Measurements from ENCODE around the gene INHBA. TPM values are rescaled to one million over a fixed set of nuclear protein-coding genes. Genes with fewer than 3 reads are reported as not detected.

INHBA gene
- total RNA-seq, 1 experiment from 2014 or later: 55.3 TPM

DNA sequence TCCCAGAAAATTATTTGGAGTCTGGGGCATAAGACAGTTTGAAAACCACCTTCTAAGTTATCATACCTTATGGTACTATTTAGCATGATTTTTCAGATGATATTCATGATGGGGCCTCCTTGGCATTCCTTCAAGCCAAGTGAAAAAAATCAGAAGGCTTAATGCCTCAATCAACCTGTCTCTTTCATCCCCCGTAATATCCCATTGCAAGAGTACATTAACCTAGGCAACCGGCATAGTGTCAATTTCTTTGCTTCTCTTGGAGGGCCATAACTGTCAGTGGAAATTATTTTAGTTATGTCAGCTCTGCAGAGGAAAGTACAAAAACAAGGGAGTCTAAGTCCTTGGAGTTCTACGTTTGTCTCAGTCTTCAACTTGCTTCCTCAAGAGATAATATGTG lies 43.4 kb downstream of the INHBA start:
- Histone ChIP-seq H3K9me2 (replicated peaks; ENCODE audit: low read length) (no peaks in the 10 kb centered on the region), H3K9me3 (ENCODE audit: low read length) (no peaks in the 10 kb centered on the region), H3K4me2 (ENCODE audit: low read length) (no peak overlapping the region), H3K27ac (ENCODE audit: low read length) (no peak overlapping the region), H3K36me3 (ENCODE audit: low read depth, low read length) (no peaks in the 10 kb centered on the region), H3K9ac (ENCODE audit: low read length) (no peak overlapping the region), H3F3A (ENCODE audit: low read length, unreplicated experiment) (no peaks in the 10 kb centered on the region), H2AFZ (ENCODE audit: low read length) (no peak overlapping the region), H3K4me3 (ENCODE audit: low read length) (no peak overlapping the region), H3K4me1 (ENCODE audit: insufficient read depth, low read length) (no peaks in the 10 kb centered on the region), H3K79me2 (ENCODE audit: low read length) (no peaks in the 10 kb centered on the region), H4K20me1 (ENCODE audit: low read length) (no peaks in the 10 kb centered on the region), H3K27me3 (ENCODE audit: low read length) (no peaks in the 10 kb centered on the region)
- no TSS peak for BruUV-seq (replicated peaks)
- DNase-seq (no peak), ATAC-seq (no peak)
- POLR2A ChIA-PET (ENCODE audit: unreplicated experiment): no interaction called here
- intact Hi-C loops (cut with micrococcal nuclease): no loop called here
- TF ChIP-seq EZH2 (IDR thresholded peaks at IDR 0.05; ENCODE audit: low read length, unreplicated experiment) (no peak), EZH2phosphoT487 (IDR thresholded peaks at IDR 0.05; ENCODE audit: borderline replicate concordance, low read length) (no peak)
- TF ChIP-seq, protein P1, sequence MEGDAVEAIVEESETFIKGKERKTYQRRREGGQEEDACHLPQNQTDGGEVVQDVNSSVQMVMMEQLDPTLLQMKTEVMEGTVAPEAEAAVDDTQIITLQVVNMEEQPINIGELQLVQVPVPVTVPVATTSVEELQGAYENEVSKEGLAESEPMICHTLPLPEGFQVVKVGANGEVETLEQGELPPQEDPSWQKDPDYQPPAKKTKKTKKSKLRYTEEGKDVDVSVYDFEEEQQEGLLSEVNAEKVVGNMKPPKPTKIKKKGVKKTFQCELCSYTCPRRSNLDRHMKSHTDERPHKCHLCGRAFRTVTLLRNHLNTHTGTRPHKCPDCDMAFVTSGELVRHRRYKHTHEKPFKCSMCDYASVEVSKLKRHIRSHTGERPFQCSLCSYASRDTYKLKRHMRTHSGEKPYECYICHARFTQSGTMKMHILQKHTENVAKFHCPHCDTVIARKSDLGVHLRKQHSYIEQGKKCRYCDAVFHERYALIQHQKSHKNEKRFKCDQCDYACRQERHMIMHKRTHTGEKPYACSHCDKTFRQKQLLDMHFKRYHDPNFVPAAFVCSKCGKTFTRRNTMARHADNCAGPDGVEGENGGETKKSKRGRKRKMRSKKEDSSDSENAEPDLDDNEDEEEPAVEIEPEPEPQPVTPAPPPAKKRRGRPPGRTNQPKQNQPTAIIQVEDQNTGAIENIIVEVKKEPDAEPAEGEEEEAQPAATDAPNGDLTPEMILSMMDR (conservative IDR thresholded peaks at IDR 0.05; ENCODE audit: low read depth, low read length): no peak
- CTCF ChIA-PET: no interaction called here

DNA sequence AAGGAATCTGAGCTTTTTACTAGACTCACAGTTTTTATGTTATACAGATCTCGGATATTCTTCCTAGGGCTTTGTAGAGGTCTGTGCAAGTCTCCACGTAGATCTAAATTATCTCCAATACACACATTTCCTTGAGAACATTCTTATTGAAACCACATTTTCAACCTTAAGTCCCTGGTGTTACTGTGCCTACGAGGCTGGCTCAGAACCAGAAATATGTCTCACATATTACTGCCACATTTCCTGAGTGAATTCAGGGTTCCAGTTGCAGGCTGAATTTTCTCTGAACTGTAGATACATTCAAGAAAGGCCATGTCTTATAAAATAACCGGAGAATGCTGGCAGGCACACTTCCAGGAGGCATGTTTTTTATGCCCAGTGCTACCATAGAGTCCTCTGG lies 46.5 kb downstream of the INHBA start:
- intact Hi-C loops (cut with micrococcal nuclease): no loop called here
- Histone ChIP-seq H3K9me2 (replicated peaks; ENCODE audit: low read length) (no peaks in the 10 kb centered on the region), H4K20me1 (ENCODE audit: low read length) (no peaks in the 10 kb centered on the region), H2AFZ (ENCODE audit: low read length) (no peak overlapping the region), H3K4me3 (ENCODE audit: low read length) (no peak overlapping the region), H3F3A (ENCODE audit: low read length, unreplicated experiment) (no peaks in the 10 kb centered on the region), H3K27me3 (ENCODE audit: low read length) (no peaks in the 10 kb centered on the region), H3K9ac (ENCODE audit: low read length) (no peak overlapping the region), H3K79me2 (ENCODE audit: low read length) (no peaks in the 10 kb centered on the region), H3K4me2 (ENCODE audit: low read length) (no peak overlapping the region), H3K27ac (ENCODE audit: low read length) (no peak overlapping the region), H3K4me1 (ENCODE audit: insufficient read depth, low read length) (no peaks in the 10 kb centered on the region), H3K36me3 (ENCODE audit: low read depth, low read length) (no peaks in the 10 kb centered on the region), H3K9me3 (ENCODE audit: low read length) (no peaks in the 10 kb centered on the region)
- ATAC-seq (no peak), DNase-seq (no peak)
- BruUV-seq (replicated peaks): no TSS peak
- ChIA-PET POLR2A (ENCODE audit: unreplicated experiment) (no interaction called here), CTCF (no interaction called here)
- TF ChIP-seq, protein P1 (conservative IDR thresholded peaks at IDR 0.05; ENCODE audit: low read depth, low read length): no peak
- no peak for TF ChIP-seq EZH2 (IDR thresholded peaks at IDR 0.05; ENCODE audit: low read length, unreplicated experiment)
- TF ChIP-seq EZH2phosphoT487 (IDR thresholded peaks at IDR 0.05; ENCODE audit: borderline replicate concordance, low read length): no peak

DNA sequence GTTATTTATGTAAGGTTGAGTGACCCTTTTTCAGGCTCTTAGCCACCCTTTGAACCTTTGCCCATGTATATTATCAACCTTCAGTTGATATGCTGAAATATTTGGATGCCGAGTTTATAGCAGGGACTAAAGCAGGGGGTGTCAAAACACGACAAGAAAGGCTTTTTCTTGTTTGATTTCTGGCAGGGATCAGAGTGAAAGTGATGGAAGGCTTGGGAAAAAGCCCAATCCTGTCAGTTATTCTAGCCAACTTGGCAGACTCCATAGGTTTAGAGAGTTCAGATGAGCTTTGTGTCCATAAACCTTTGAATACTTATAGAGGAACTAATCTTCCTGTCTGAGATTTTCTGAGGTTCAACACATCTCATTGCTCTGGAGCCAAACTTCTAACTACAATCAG lies 47.5 kb downstream of the INHBA start:
- no peaks in the 10 kb centered on the region for H4K20me1 ChIP-seq (ENCODE audit: low read length)
- H3K4me3 ChIP-seq (ENCODE audit: low read length): no peak overlapping the region
- no TSS peak for BruUV-seq (replicated peaks)
- intact Hi-C loops (cut with micrococcal nuclease): no loop called here
- H3K36me3 ChIP-seq (ENCODE audit: low read depth, low read length): no peaks in the 10 kb centered on the region
- no peak overlapping the region for H3K4me2 ChIP-seq (ENCODE audit: low read length)
- POLR2A ChIA-PET (ENCODE audit: unreplicated experiment): no interaction called here
- no peak overlapping the region for H3K9ac ChIP-seq (ENCODE audit: low read length)
- TF ChIP-seq EZH2 (IDR thresholded peaks at IDR 0.05; ENCODE audit: low read length, unreplicated experiment) (no peak), EZH2phosphoT487 (IDR thresholded peaks at IDR 0.05; ENCODE audit: borderline replicate concordance, low read length) (no peak)
- TF ChIP-seq, protein P1 (conservative IDR thresholded peaks at IDR 0.05; ENCODE audit: low read depth, low read length): no peak
- no peak overlapping the region for H2AFZ ChIP-seq (ENCODE audit: low read length)
- no peaks in the 10 kb centered on the region for H3K27me3 ChIP-seq (ENCODE audit: low read length)
- CTCF ChIA-PET: no interaction called here
- DNase-seq: no peak
- no peaks in the 10 kb centered on the region for H3F3A ChIP-seq (ENCODE audit: low read length, unreplicated experiment)
- ATAC-seq: no peak
- no peaks in the 10 kb centered on the region for H3K79me2 ChIP-seq (ENCODE audit: low read length)
- no peaks in the 10 kb centered on the region for H3K4me1 ChIP-seq (ENCODE audit: insufficient read depth, low read length)
- H3K9me3 ChIP-seq (ENCODE audit: low read length): no peaks in the 10 kb centered on the region
- no peaks in the 10 kb centered on the region for H3K9me2 ChIP-seq (replicated peaks; ENCODE audit: low read length)
- H3K27ac ChIP-seq (ENCODE audit: low read length): no peak overlapping the region
